Mammary epithelial cell (primary cell): ENCODE data around the gene TM4SF1.

ENCODE experiments used
- EZH2 ChIP-seq: IDR thresholded peaks from 2 replicates; pipeline ENCODE4 v1.6.1; 2012; ENCODE audit warnings: low read length, inconsistent platforms, borderline replicate concordance
- TF ChIP-seq, protein P1 (sequence below), 2 donors: IDR thresholded peaks in 1 of 2; conservative IDR thresholded peaks in 1 of 2; 2 replicates each; pipeline ENCODE4 v1.5.1; 2011 to 2012; ENCODE audit warnings: inconsistent platforms in 2 of 2, low read length in 2 of 2, mild to moderate bottlenecking in 2 of 2, control low read depth in 1 of 2, low read depth in 1 of 2; ENCODE audit not compliant: insufficient read depth in 1 of 2; ENCODE audit errors: extremely low read depth in 1 of 2

DNA sequence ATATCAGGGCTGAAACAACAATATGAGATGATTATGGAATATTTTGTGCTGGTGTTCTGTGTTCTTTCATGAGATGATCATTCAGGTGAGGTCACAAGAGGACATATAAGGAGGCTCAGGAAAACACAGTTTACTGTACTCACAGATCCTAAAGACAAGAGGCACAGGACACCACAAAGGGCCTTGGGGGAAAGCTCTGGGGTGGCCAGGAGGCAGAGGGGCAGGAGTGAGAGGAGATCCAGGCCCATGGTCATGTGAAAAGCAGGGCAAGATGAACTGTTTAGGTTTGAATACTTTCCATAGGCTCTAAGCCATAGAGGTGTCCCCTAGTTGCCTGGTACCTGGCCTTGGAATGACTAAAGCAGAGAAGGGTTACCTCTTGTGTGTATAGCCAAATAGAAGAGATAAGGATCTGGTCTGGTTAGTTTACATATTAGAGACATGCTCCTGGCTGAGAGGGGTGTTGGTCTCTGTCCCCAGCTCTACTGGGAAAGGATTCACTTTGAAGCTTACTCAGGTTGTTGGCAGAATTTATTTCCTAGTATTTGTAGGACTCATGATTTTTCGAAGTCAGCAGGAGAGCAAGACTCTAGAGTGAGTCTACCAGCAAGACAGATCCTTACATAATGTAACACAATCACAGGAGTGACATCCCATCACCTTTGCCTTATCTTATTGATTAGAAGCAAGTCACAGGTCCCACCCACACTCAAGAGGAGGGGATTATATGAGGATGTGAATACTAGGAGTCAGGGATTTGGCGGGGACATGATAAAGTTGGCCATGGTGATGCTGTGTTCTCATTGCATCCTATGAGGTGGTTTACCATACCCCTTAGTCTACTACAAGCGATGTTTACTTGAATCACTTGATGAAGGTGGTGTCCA lies 11.3 kb upstream of the TM4SF1 start:
- TF ChIP-seq, protein P1, sequence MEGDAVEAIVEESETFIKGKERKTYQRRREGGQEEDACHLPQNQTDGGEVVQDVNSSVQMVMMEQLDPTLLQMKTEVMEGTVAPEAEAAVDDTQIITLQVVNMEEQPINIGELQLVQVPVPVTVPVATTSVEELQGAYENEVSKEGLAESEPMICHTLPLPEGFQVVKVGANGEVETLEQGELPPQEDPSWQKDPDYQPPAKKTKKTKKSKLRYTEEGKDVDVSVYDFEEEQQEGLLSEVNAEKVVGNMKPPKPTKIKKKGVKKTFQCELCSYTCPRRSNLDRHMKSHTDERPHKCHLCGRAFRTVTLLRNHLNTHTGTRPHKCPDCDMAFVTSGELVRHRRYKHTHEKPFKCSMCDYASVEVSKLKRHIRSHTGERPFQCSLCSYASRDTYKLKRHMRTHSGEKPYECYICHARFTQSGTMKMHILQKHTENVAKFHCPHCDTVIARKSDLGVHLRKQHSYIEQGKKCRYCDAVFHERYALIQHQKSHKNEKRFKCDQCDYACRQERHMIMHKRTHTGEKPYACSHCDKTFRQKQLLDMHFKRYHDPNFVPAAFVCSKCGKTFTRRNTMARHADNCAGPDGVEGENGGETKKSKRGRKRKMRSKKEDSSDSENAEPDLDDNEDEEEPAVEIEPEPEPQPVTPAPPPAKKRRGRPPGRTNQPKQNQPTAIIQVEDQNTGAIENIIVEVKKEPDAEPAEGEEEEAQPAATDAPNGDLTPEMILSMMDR (conservative IDR thresholded peaks at IDR 0.05 in 1 of 2, IDR thresholded peaks at IDR 0.05 in 1 of 2; ENCODE audit: extremely low read depth in 1 of 2, insufficient read depth in 1 of 2, low read depth in 1 of 2, low read length in 2 of 2) = no peak
- TF ChIP-seq EZH2 = no peak
